Glomerular visceral epithelial cell (primary cell): ENCODE measurements around the gene DIPK2A.
A peak's percentile ranks its signal among the peaks of the same experiment; 100 is the strongest.

Experiments
- DNase-seq: peaks from one replicate; pipeline ENCODE4 v3.0.0-alpha.2; 2016; ENCODE audit errors: extremely low spot score

The DIPK2A gene

DNA sequence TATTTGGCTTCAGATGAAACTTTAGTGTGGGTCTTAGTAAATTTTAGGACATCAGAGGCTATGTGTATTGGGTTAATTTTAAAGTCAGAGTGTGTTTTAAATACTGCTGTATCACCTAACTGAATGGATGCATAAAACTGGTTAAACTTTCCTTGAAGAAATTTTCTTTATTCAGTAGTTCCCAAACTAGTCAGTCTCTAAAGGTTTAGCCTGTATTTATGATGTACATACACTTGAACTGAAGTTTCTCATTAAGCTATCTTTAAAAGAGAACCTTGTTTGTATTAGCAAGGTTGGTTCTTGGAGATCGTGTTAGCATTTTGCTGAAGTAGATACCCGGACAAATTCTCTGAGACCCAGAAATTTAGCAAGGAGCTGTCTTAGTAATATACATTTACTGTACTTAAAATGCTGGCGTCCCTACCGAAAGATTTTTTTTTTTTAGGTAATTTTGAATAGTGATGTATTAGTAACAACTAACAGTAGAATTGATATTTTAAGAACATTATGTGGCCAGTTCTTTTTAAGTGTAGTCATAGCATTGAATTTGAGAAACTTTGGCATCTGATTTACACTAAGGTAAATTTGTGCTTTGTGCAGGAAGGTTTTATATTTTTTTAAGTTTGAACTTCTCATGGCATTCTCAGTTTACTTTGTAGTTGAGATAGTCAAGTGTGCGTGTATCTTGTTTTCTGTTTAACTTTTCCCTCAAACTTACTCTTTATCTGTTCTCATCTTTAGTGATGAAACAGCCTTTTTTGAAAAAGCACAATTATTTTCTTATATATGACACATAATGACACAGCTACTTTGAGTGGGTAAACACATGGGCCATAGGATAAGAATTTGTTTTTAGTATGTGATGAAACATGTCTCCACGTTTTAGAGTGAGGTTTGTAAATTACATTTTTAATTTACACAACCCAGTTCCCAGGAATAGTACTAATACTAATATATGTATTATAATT lies 2.9 kb downstream of the DIPK2A start:
- no peak for DNase-seq

- DNase-seq, result peak; percentile 42
Observed at GRCh38 chr3:143975554-143976152, 4.0 kb downstream of the DIPK2A start.

DNA sequence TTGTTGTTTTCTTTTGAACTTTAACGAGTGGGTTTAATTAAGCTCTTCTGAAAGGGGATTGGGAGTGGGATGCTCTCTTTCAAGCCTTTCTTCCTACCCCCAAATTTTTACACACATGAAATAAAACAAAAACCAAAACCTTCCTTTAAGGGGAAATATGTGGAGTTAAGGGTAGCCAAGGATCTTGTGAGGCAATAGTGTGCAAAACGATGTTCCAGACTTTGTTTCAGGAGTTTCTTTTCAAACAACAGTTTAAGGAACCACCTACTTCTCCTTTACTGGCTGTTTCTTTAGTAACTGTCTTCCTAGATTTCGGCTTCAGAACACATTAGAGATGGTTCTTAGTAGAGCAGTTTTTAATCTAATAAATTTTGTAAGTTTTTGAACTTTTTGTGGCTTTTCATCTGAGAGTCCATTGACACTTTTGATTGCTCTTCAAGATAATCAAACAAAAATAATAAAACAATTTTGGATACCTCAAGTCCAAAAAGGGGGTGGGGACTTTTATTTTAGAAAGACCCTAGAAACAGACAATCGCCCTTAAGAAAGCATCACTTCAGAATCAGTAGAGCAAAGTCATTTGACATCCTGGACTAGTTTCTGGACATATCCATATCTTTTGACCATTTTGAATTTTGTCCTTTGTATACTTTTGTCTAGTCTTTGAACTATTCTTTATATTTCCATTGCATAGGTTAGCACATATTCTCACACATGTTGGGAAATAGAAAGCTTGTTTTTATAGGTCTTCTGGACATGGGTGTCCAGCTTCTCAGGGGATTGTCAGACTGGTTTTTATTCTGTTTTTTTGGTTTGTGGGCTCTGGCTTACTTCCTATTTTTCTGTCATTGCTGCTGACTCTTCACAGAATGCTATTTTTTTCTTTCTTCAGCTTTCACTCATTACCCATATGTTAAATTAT lies 6.0 kb downstream of the DIPK2A start:
- peak; percentile 14 for DNase-seq

- DNase-seq, result no peak
Observed at GRCh38 chr3:143978263-143978631, 6.6 kb downstream of the DIPK2A start.

- DNase-seq, result no peak
Observed at GRCh38 chr3:143979041-143979440, 7.4 kb downstream of the DIPK2A start.

GRCh38 chr3:143979813-143980212 lies 8.2 kb downstream of the DIPK2A start:
- no peak for DNase-seq

GRCh38 chr3:143988306-143988705 lies 16.7 kb downstream of the DIPK2A start:
- no peak for DNase-seq

DNA sequence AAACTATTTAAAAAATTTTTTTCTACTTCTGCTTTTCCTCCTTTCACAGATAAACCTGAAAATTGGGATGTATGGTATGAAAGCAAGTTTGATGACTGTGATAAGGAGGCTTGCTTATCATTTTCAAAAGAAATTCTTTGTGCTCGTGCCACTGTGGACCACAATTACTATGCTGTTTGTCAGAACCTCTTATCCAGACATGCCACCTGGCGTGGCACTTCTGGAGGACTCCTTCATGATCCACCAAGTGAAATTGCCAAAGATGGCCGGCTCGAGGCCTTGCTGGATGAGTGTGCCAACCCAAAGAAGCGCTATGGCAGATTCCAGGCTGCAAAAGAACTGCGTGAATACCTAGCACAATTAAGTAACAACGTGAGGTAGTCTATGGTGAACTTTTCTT lies 17.8 kb downstream of the DIPK2A start:
- no peak for DNase-seq

DNA sequence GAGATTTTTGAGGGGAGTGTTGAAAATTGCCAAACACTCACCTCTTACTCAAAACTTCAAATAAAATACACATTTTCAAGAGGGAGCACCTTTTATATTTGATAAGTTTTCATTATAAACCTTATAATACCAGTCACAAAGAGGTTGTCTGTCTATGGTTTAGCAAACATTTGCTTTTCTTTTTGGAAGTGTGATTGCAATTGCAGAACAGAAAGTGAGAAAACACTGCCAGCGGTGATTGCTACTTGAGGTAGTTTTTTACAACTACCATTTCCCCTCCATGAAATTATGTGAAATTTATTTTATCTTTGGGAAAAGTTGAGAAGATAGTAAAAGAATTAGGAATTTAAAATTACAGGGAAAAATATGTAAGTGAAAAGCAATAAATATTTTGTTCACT lies 20.1 kb downstream of the DIPK2A start:
- DNase-seq, result no peak

DNA sequence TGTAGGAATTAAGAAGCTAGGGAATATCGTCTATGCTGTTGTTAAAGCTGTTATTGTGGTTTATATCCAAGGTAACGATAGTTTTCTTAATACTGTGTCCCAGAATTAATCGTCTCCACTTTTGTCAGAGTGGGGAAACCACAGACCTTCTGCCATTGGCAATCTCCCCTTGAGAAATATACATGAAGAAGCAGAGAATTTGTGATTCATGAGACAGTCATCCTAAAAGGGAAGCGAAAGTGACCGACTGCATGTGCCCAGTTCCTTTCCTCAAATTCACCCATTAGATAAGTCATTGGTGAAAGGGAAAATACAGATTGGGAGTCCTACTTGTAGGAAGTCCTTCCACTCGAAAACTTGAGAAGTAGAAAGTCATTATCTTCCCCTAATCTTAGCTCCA lies 26.6 kb downstream of the DIPK2A start:
- DNase-seq, result peak; percentile 80

GRCh38 chr3:144003051-144003450 lies 31.4 kb downstream of the DIPK2A start:
- DNase-seq, result peak; percentile 62

- no peak for DNase-seq
Observed at GRCh38 chr3:144010371-144010770, 38.7 kb downstream of the DIPK2A start.

GRCh38 chr3:144011251-144011799 lies 39.7 kb downstream of the DIPK2A start:
- no peak for DNase-seq

DNA sequence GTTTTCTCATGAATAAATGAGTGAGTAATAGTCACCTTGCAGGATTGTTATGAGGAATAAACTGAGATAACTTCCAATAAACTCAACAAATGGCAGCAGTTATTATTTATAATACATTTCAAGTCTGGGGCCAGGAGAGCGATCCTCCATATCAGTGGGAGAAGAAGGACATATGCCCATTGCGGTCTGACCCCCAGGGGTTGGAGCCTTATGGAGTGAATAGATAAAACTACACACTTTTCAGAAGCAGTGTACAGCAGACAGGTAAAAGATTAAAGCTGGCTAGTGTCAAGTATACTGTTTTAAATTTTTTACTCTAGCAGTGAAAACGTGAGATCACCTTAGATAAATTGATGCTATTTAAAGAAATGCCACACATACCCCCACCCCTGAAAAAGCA lies 43.5 kb downstream of the DIPK2A start:
- DNase-seq, result no peak

DNA sequence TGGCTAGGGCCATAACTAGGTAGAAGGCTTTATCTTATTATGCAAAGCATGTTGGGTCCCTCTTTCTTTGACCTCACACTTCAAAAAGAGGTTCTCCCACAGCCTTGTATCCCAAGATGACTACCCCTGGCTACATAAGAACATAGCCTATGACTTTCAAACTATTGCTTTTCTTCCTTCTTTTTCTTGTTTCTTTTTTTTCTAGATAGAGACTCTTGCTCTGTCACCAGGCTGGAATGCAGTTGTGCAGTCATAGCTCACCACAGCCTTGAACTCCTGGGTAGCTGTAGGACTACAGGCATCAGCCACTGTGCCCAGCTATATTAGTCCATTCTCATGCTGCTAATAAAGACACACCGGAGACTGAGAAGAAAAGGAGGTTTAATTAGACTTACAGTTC lies 47.2 kb downstream of the DIPK2A start:
- peak; percentile 77 for DNase-seq
